C4-2B (cell line): ENCODE results near the gene NRXN3.

Experiments
- ZFX ChIP-seq: fragments of 450-650 bp; IDR thresholded peaks from 2 replicates; pipeline ENCODE4 v1.6.1; 2017
- TF ChIP-seq, protein P1 (sequence below): fragments of 450-650 bp; conservative IDR thresholded peaks from 2 replicates; pipeline ENCODE4 v1.5.1; 2017; ENCODE audit warnings: mild to moderate bottlenecking

DNA sequence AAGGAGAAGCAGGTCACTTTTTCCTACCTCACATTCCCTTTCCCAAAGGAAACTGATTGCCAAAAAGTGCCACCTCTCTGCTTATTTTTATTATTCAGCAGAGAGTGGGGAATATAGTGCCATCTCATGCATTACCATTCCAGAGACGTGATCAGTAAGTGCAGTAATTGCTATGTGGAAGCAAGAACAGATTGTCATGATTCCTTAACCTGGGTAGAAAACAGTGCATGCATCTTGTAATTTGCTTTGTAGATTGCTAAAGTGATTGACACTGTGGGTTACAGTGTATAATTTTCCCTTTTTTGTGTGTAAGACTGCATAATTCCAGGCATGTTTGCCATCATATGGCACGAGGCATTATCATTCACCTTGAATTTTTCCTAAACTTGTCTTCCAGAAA is 1708.6 kb downstream of the NRXN3 start:
- TF ChIP-seq, protein P1, sequence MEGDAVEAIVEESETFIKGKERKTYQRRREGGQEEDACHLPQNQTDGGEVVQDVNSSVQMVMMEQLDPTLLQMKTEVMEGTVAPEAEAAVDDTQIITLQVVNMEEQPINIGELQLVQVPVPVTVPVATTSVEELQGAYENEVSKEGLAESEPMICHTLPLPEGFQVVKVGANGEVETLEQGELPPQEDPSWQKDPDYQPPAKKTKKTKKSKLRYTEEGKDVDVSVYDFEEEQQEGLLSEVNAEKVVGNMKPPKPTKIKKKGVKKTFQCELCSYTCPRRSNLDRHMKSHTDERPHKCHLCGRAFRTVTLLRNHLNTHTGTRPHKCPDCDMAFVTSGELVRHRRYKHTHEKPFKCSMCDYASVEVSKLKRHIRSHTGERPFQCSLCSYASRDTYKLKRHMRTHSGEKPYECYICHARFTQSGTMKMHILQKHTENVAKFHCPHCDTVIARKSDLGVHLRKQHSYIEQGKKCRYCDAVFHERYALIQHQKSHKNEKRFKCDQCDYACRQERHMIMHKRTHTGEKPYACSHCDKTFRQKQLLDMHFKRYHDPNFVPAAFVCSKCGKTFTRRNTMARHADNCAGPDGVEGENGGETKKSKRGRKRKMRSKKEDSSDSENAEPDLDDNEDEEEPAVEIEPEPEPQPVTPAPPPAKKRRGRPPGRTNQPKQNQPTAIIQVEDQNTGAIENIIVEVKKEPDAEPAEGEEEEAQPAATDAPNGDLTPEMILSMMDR = no peak
- TF ChIP-seq ZFX = no peak
